Transverse colon (tissue), 4 donors: Measurements from ENCODE around the gene STON2.

Experiments
- POLR2A ChIP-seq: fragments of 450-650 bp; IDR thresholded peaks from one replicate; pipeline ENCODE4 v1.6.1; 2016; ENCODE audit warnings: antibody characterized with exemption, mild to moderate bottlenecking, moderate library complexity
- POLR2AphosphoS5 ChIP-seq, 3 donors: sonication (generic); formaldehyde crosslinking; IDR thresholded peaks; one replicate each; pipeline ENCODE4 v1.6.1; 2016; ENCODE audit warnings: antibody characterized with exemption in 3 of 3
- TF ChIP-seq, protein P1 (sequence below), 5 experiments: fragments of 200-600 bp in 3 of 5; fragments of 450-650 bp in 2 of 5; sonication (generic) in 3 of 5; IDR thresholded peaks; 1 replicate in 2 of 5; 2 replicates in 3 of 5; pipeline ENCODE4 v1.5.1; 2016 to 2017; ENCODE audit warnings: antibody characterized with exemption in 5 of 5, inconsistent platforms in 3 of 5, mild to moderate bottlenecking in 2 of 5, moderate library complexity in 1 of 5

DNA sequence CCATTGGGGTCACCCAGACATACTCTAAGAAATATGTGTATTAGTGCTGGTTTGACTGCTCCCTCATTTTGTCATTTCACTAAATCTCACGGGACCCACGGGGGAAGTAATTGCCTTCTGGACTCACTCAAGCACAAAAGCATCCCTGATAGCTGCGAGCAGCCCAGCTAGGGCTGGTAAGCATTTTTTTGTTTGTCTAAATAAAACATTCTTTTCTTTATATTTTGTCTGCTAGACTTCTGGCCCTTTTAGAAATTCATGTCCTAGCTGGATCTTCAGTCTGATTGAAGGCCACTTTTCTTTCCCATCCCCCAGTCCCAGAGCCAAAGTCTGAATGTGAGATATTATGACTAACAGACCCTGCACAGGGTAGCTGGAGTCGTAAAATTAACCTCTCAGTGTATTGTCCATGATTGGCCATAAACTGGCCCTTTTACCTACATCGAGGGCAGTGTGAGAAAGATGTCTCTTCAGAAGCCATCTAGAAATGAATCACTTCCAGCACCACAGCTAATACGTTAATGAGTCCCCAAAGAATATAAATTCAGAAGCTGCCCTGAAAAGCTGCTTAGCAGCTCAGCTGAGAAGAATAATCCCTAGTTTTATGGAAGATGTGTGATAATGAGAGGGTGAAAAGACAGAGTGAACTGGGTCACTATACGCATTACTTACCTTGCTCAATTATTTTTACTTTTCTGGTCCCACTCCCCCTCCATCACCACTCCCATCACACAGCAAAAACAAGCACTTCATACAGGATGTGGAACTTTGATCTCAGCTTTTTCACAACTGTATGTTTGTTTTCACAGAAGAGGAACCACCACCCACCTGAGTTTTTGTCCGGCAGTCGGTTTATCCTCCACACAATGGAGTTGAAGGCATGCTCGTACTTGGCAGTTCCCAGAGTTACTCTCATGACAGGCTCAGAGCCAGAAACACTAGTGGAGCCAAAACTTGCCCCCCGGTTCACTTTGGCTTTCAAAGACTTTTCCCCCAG lies 123.8 kb downstream of the STON2 start:
- TF ChIP-seq, protein P1, sequence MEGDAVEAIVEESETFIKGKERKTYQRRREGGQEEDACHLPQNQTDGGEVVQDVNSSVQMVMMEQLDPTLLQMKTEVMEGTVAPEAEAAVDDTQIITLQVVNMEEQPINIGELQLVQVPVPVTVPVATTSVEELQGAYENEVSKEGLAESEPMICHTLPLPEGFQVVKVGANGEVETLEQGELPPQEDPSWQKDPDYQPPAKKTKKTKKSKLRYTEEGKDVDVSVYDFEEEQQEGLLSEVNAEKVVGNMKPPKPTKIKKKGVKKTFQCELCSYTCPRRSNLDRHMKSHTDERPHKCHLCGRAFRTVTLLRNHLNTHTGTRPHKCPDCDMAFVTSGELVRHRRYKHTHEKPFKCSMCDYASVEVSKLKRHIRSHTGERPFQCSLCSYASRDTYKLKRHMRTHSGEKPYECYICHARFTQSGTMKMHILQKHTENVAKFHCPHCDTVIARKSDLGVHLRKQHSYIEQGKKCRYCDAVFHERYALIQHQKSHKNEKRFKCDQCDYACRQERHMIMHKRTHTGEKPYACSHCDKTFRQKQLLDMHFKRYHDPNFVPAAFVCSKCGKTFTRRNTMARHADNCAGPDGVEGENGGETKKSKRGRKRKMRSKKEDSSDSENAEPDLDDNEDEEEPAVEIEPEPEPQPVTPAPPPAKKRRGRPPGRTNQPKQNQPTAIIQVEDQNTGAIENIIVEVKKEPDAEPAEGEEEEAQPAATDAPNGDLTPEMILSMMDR (IDR thresholded peaks at IDR 0.05): no peak
- TF ChIP-seq POLR2A (no peak), POLR2AphosphoS5 (IDR thresholded peaks at IDR 0.05) (no peak)
